ENCODE data around the gene EHMT1. TPM values are rescaled to one million over a fixed set of nuclear protein-coding genes. Genes with fewer than 3 reads are reported as not detected.

EHMT1 gene
- total and polyA plus RNA-seq, 9 of the 15 experiments (the other 6 are each of a cell fraction or from before 2014, with no cell fraction given) = 2.2 to 76.0 (median 36.4) TPM

DNA sequence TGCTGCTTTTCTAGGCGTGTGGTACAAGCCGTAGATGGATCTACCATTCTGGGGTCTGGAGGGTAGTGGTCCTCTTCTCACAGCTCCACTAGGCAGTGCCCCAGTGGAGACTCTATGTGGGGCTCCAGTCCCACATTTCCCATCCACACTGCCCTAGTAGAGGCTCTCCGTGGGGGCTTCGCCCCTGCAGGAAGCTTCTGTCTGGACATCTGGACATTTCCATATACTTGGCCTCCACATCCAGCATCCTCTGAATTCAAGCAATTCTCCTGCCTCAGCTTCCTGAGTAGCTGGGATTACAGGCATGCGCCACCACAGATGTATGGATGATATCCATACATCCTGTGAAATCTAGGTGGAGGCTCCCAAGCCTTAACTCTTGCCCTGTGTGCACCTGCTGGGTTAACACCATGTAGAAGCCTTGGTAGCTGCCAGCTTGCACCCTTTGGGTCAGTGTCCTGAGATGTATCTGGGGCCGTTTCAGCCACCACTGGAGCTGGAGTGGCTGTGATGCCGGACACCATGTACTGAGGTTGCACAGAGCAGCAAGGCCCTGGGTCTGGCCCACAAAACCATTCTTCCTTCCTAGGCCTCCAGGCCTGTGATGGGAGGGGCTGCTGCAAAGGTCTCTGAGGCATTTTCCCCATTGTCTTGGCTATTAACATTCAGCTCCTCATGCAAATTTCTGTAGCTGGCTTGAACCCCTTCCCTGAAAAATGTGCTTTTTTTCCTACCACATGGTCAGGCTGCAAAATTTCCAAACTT lies 84.0 kb downstream of the EHMT1 start:
- no peak overlapping the region for H2AFZ ChIP-seq (ENCODE audit: low read depth, low read length)
- no peaks in the 10 kb centered on the region; the same call in 1 of the 2 replicates for H4K20me1 ChIP-seq (replicated peaks; ENCODE audit: control insufficient read depth, insufficient read depth, low read length)
- H3K9ac ChIP-seq (ENCODE audit: insufficient read depth in 1 of 2, low read depth in 2 of 2, low read length in 2 of 2) = no peak overlapping the region
- H3K4me3 ChIP-seq = no peak overlapping the region
- no peak overlapping the region for H3K4me2 ChIP-seq (ENCODE audit: insufficient read depth, low read length)
- peaks cover 77% of the 10 kb centered on the region for H3K79me2 ChIP-seq (ENCODE audit: control insufficient read depth, insufficient read depth, low read length)
- H3K9me3 ChIP-seq (replicated peaks; ENCODE audit: control insufficient read depth, insufficient read depth, low read depth, low read length) = peaks cover 11% of the 10 kb centered on the region
- TF ChIP-seq CBX1 (IDR thresholded peaks at IDR 0.05; ENCODE audit: low read depth) (0 out of 2 replicates have a peak, but pooled peaks have one; percentile 27), ZNF384 (IDR thresholded peaks at IDR 0.05; ENCODE audit: low read depth, low read length) (no peak), ZFP36 (IDR thresholded peaks at IDR 0.05; ENCODE audit: low read depth, low read length, partially characterized antibody) (peak; percentile 42), TOE1 (IDR thresholded peaks at IDR 0.05; ENCODE audit: borderline replicate concordance) (no peak), TOE1 (CRISPR knock-in tag; IDR thresholded peaks at IDR 0.05; ENCODE audit: borderline replicate concordance, low read depth) (no peak), CBX5 (IDR thresholded peaks at IDR 0.05; ENCODE audit: borderline replicate concordance, low read depth) (0 out of 2 replicates have a peak, but pooled peaks have one; percentile 68), TRIM28 (IDR thresholded peaks at IDR 0.05) (0 out of 2 replicates have a peak, but pooled peaks have one; percentile 15), TBP (optimal IDR thresholded peaks at IDR 0.05; ENCODE audit: low read depth, low read length) (no peak), CBX3 (IDR thresholded peaks at IDR 0.05; ENCODE audit: borderline replicate concordance in 1 of 2, low read length in 2 of 2) (peak in 1 of 2 experiments; percentile 75; a peak in 2 of 3 replicates)
- CTCF ChIA-PET (ENCODE audit: low intra/inter-chr PET ratio) = no interaction called here
- intact Hi-C loops (cut with micrococcal nuclease) = no loop called here
- in situ Hi-C loops (cut with MboI) = no loop called here
- H3K27ac ChIP-seq (ENCODE audit: extremely low read depth, low read depth, low read length) = no peak overlapping the region
- H3K36me3 ChIP-seq (ENCODE audit: control insufficient read depth, insufficient read depth, low read length) = peaks cover 5% of the 10 kb centered on the region; the same call in 1 of the 3 replicates
- DNase-seq (ENCODE audit: extremely low read depth in 1 of 4, low spot score in 3 of 4) (no peak), FAIRE-seq (no peak), ATAC-seq (no peak)
- BruUV-seq (replicated peaks) = no TSS peak
- 95% methylated on average over 5 of the region's 7 CpGs for WGBS (ENCODE audit: insufficient coverage, low coverage, missing lambda C conversion rate)
- H3K9me1 ChIP-seq (ENCODE audit: control insufficient read depth, insufficient read depth, low read length) = no peaks in the 10 kb centered on the region
- no peaks in the 10 kb centered on the region for H3K27me3 ChIP-seq (ENCODE audit: control insufficient read depth in 2 of 2, insufficient read depth in 2 of 2, low read length in 2 of 2)
- POLR2A ChIA-PET = no interaction called here
- peaks cover 6 to 19% of the 10 kb centered on the region in 2 experiments; a peak in 3 of 5 replicates for H3K4me1 ChIP-seq (replicated peaks in 1 of 2; ENCODE audit: control insufficient read depth in 2 of 2, insufficient read depth in 2 of 2, low read length in 2 of 2)
